ENCODE data around the gene TRPM6.

DNA sequence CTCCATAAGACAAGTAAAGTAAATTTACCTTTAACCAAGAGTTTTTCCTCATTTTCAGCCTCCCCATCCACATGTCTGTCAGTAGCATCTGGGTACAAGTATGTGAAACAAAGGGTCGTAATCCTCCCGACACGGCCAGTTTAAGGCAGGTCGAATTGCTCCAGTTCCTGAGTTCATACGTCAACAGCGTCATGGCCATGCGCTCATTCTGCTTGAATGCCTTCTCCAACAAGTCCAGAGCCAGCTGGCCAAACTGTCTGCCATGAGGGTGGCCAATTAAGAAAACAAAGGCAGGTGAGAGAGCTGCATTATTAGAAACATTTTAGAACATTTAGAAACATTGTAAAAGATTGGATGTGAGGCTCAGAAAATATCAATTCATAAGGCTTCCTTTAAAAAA is 87.5 kb downstream of the TRPM6 start:
- TF ChIP-seq, protein P1, sequence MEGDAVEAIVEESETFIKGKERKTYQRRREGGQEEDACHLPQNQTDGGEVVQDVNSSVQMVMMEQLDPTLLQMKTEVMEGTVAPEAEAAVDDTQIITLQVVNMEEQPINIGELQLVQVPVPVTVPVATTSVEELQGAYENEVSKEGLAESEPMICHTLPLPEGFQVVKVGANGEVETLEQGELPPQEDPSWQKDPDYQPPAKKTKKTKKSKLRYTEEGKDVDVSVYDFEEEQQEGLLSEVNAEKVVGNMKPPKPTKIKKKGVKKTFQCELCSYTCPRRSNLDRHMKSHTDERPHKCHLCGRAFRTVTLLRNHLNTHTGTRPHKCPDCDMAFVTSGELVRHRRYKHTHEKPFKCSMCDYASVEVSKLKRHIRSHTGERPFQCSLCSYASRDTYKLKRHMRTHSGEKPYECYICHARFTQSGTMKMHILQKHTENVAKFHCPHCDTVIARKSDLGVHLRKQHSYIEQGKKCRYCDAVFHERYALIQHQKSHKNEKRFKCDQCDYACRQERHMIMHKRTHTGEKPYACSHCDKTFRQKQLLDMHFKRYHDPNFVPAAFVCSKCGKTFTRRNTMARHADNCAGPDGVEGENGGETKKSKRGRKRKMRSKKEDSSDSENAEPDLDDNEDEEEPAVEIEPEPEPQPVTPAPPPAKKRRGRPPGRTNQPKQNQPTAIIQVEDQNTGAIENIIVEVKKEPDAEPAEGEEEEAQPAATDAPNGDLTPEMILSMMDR (conservative IDR thresholded peaks at IDR 0.05): no peak
- TF ChIP-seq ZFX (IDR thresholded peaks at IDR 0.05): no peak
